Activated CD4-positive, alpha-beta T cell treated with anti-CD3 and anti-CD28 coated beads, Interleukin-2, amount 50 U/mL, for 48 hours (primary cell): ENCODE data around the gene FNDC10.
"Not testable (repeated sequence)": the region's sequence is repeated elsewhere in the genome, so short reads cannot be mapped to it uniquely, and the experiment has no call there.

Experiments
- DNase-seq, 2 experiments: peaks; one replicate each; pipeline ENCODE4 v3.0.0-alpha.2; 2020

Gene FNDC10

GRCh38 chr1:1598720-1599029 lies 1.3 kb downstream of the FNDC10 start:
- DNase-seq: no peak

GRCh38 chr1:1598051-1598719 lies 1.8 kb downstream of the FNDC10 start:
- no peak for DNase-seq

GRCh38 chr1:1597275-1597930 lies 2.5 kb downstream of the FNDC10 start:
- no peak for DNase-seq

DNA sequence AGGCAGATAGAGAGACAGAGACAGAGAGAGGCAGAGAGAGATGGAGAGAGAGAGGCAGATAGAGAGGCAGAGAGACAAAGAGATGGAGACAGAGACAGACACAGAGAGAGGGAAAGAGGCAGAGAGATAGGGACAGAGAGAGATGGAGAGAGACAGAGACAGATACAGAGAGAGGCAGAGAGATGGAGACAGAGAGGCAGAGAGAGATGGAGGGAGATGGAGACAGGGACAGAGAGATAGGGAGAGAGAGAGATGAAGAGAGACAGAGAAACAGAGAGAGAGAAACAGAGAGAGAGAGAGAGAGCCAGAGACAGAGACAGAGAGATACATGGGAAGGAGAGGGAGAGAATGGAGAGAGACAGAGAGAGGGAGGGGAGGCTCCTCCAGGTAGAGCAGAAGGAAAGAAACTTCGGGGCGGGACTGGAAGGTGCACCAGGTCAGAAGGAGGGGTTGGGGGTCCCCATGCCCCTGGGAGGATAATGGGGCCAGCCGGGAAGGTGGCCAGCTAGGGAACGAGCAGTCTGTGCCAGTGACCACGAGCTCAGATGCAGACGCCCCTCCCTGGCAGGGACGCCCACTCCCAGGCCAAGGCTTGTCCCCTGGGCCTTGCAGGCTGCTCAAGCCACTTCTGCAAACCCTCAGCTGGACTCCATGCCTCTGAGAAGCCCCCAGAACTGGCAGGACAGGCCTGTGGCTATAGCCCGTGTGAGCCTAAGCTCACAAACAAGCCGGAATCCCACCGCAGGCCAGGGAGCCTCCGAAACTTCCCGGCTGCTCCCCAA lies 3.3 kb downstream of the FNDC10 start:
- no peak for DNase-seq

DNA sequence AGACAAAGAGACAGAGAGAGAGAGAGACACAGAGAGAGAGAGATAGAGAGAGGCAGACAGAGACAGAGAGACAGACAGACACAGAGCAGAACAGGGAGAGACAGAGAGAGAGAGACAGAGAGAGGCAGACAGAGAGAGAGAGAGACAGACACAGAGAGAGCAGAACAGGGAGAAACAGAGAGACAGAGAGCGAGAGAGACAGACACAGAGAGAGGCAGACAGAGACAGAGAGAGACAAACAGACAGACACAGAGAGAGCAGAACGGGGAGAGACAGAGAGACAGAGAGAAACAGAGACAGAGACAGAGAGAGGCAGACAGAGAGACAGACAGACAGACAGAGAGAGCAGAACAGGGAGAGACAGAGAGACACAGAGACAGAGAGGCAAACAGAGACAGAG lies 4.6 kb downstream of the FNDC10 start:
- not testable (repeated sequence) for DNase-seq

DNA sequence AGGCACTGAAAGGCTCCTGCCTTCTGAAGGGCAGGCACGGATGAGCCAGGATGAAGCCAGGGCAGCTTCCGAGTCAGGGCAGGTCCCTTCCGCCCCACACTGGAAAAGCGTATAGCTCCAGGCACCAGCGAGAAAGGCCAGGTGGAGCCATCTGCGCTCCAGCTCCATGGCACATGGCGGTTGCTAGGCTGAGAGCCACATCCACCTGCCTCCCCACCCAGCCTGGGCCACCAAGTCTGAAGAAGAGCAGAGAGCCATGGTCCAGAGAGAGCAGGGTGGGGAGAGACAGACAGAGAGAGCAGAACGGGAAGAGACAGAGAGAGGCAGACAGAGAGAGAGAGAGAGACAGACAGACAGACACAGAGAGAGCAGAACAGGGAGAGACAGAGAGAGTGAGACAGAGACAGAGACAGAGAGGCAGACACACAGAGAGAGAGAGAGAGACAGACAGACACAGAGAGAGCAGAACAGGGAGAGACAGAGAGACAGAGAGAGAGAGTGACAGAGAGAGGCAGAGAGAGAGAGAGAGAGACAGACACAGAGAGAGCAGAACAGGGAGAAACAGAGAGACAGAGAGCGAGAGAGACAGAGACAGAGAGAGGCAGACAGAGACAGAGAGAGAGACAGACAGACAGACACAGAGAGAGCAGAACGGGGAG lies 5.2 kb downstream of the FNDC10 start:
- DNase-seq: no peak

GRCh38 chr1:1593834-1594601 lies 5.9 kb downstream of the FNDC10 start:
- DNase-seq: no peak

DNA sequence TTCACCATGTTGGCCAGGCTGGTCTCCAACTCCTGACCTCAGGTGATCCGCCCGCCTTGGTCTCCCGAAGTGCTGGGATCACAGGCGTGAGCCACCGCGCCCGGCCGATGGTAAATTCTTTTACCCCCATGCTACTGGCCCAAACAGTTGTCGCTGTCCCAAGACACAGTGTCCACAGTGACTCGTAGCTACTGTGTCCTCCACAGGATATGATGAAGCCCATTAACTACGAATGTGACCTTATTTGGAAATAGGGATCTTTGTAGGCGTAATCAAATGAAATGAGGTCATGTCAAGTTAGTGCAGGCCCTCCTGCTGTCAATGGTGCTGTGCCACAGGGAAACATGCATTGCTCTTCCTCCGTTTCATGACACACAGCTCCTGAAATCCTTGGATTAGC lies 8.5 kb downstream of the FNDC10 start:
- no peak for DNase-seq

DNA sequence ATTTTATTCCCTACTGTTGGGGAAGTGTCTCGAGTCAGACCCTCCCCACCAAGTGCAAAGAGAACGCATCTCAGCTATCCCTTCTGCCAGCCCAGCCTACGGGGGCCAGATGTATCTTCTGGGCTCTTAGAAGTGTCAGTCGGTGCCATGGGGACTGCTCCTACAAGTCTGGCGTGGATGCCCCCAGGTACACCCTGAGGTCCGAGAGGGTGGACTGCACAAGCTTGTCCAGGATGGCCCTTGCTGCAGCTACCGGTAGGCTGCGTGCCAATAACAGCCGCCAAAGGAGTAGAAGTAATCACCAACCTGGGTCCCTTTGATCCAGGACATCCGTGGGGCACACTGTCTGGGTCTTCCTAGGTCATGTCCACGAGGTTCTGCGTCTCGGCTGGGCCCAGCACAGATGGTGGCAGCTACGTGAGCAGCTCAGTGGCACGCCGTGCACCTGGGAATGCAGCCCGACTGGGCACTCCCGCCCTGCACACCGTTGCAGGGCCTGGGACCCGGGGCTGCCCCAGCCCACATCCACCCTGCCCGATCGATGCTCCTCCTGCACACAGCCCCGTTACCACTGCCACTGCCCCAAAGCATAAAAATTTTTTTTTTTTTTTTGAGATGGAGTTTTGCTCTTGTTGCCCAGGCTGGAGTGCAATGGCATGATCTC lies 16.5 kb downstream of the FNDC10 start:
- no peak for DNase-seq

GRCh38 chr1:1582585-1583346 lies 17.2 kb downstream of the FNDC10 start:
- no peak for DNase-seq

- DNase-seq: no peak
These were observed 21.5 kb downstream of the FNDC10 start for GRCh38 chr1:1578371-1578940.

- no peak for DNase-seq
These were observed 22.4 kb downstream of the FNDC10 start for GRCh38 chr1:1577367-1578011.

- DNase-seq: peak; percentile 92 to 93
These were observed 25.0 kb downstream of the FNDC10 start, which contains the start of gene SSU72 for GRCh38 chr1:1574721-1575537. Gene SSU72 (minus strand): TSS chr1:1574863. CDS start chr1:1574557, 306 bp downstream.

DNA sequence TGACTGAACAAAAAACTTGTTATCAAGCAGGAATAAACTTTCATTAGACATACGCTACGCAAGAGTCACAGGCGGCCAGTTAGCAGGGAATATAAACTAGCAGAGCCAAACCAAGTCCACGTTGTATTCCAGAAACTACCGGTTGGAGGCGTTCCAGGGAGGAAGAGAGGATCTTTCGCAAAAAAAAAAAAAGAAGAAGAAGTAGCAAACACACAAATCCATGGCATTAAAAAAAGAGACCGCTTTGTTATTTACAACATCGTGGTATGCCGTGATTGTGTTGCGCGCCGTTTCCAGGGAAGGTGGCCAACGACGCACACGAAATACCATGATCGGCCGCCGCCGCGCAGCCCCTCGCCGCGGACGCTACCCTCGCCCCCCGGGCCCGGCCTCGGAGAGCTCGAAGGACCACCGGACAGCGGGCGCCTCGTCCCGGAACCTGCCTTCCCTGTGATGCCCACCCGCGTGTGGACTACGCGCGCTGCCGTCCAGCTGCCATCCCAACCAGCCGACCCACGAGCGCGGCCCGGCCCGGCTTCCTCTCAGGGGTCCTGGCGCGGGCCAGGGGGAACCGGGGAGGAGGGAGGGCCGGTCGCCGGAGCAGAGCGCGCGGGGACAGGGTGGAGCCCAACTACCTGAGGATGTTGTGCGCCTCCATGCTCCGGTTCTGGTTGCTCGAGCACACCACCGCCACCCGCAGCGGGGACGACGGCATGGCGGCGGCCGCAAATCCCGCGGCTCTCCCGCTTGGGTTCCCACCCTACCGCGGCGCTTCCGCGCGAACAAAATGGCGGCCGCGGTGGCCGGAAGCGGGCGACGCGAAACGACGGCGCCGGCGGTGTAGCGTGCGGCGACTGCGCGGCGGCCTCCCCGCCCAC lies 25.9 kb downstream of the FNDC10 start:
- DNase-seq: peak; percentile 67

DNA sequence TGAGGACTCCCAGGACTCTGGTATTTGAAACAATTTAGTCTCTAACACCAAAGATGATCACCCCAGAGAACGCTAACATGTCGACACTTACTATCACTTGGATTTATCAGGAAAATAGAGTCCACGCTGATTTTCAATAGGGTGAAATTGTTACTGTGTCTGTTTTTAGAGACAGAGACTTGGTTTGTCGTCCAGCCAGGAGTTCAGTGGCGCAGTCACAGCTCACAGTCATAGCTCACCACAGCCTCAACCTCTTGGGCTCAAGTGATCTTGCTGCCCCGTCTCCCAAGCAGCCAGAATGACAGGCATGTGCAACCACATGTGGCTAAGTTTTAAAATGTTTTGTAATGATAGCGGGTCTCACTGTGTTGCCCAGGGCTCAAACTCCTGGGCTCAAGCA lies 30.6 kb downstream of the FNDC10 start:
- DNase-seq: no peak

GRCh38 chr1:1567891-1568291 lies 32.0 kb downstream of the FNDC10 start:
- no peak for DNase-seq

GRCh38 chr1:1567152-1567875 lies 32.6 kb downstream of the FNDC10 start:
- DNase-seq: no peak

DNA sequence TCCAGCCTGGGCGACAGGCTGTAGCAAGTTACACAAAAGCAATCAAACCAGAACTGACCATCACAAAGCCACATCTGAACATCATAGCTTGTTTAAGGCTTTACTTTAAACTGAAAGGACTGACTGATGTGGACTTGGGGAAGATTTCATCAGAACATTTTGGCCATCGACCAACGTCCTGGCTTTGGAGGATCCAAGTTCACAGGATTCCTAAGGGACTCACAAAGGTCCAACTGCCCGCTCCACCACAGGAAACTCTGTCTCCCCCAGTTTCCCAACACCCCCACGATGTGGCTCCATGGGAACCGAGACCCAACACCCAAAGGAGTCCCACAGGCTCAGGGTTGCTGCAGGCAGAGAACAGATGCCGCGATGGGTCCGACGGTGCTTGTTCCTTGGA lies 34.6 kb downstream of the FNDC10 start:
- no peak for DNase-seq
